Endothelial cell of umbilical vein (primary cell): ENCODE measurements around the gene EYS. TPM values are rescaled to one million over a fixed set of nuclear protein-coding genes. Genes with fewer than 3 reads are reported as not detected.

Source experiments
- BruUV-seq: library from RNA; stranded (reverse); fragments of 400-500 nt; replicated peaks from 2 replicates; lab custom pipeline; 2021; lab: Mats Ljungman, UMichigan
- CTCF ChIA-PET: fragments of 300-600, 350-600 bp; sonication (Branson Sonifier 250); formaldehyde crosslinking; loops from one replicate; lab custom pipeline; 2021; ENCODE audit warnings: antibody characterized with exemption, inconsistent platforms; lab: Charles Lee
- POLR2A ChIA-PET: fragments of 300-600, 350-600 bp; sonication (Branson Sonifier 250); formaldehyde crosslinking; loops from one replicate; lab custom pipeline; 2021; ENCODE audit warnings: antibody characterized with exemption, inconsistent platforms; lab: Charles Lee
- DNase-seq: peaks from one replicate; pipeline ENCODE4 v3.0.0-alpha.2; 2011; ENCODE audit warnings: low read depth, low spot score
- FAIRE-seq: peaks from 2 replicates; lab custom pipeline; 2011; peaks lifted over from hg19 to GRCh38; lab: Jason Lieb, UNC
- H2AFZ ChIP-seq: 2 replicates; pipeline ENCODE4 v1.6.0; 2012; ENCODE audit warnings: low read depth, low read length, control low read depth, inconsistent platforms
- H3K27ac ChIP-seq: 2 replicates; pipeline ENCODE4 v1.5.1; 2011; ENCODE audit warnings: low read depth, mild to moderate bottlenecking, control low read depth, low read length, moderate library complexity; ENCODE audit not compliant: insufficient read depth
- H3K27me3 ChIP-seq, 2 experiments: 2 replicates each; pipeline versions ENCODE4 v1.6.0 to v1.6.1; 2011; ENCODE audit warnings: low read length in 2 of 2, mixed read lengths in 1 of 2; ENCODE audit not compliant: control insufficient read depth in 2 of 2, insufficient read depth in 2 of 2
- H3K36me3 ChIP-seq, 2 experiments: 2 replicates in 1 of 2; 3 replicates in 1 of 2; pipeline ENCODE4 v1.5.1; 2011; ENCODE audit warnings: low read length in 2 of 2, mild to moderate bottlenecking in 1 of 2, moderate library complexity in 1 of 2; ENCODE audit not compliant: control insufficient read depth in 2 of 2, insufficient read depth in 2 of 2; ENCODE audit errors: extremely low read depth in 1 of 2
- H3K4me1 ChIP-seq: 3 replicates; pipeline ENCODE4 v1.5.1; 2011; ENCODE audit warnings: mild to moderate bottlenecking, low read length; ENCODE audit not compliant: control insufficient read depth, insufficient read depth; ENCODE audit errors: extremely low read depth
- H3K4me2 ChIP-seq: 2 replicates; pipeline ENCODE4 v1.6.1; 2011; ENCODE audit warnings: low read length, control low read depth, mixed read lengths; ENCODE audit not compliant: insufficient read depth
- H3K4me3 ChIP-seq, 3 experiments: fragments of 200-600 bp in 1 of 3; sonication (generic), shearing (Covaris generic) in 1 of 3; replicated peaks in 1 of 3; 2 replicates each; pipeline ENCODE4 v1.5.1; 2011 to 2016; ENCODE audit warnings: control low read depth in 3 of 3, low read length in 3 of 3, mild to moderate bottlenecking in 2 of 3, inconsistent platforms in 1 of 3, low read depth in 1 of 3, moderate library complexity in 1 of 3; ENCODE audit not compliant: insufficient read depth in 1 of 3
- H3K79me2 ChIP-seq: 2 replicates; pipeline ENCODE4 v1.6.0; 2012; ENCODE audit warnings: low read length, inconsistent platforms; ENCODE audit not compliant: control insufficient read depth, insufficient read depth
- H3K9ac ChIP-seq: replicated peaks from 2 replicates; pipeline ENCODE3; 2011; ENCODE audit warnings: low read length, control low read depth; ENCODE audit not compliant: insufficient read depth; ENCODE audit errors: extremely low read depth
- H3K9me1 ChIP-seq: replicated peaks from 3 replicates; pipeline ENCODE4 v1.6.0; 2011; ENCODE audit warnings: mild to moderate bottlenecking, low read length; ENCODE audit not compliant: control insufficient read depth, insufficient read depth; ENCODE audit errors: extremely low read depth
- H3K9me3 ChIP-seq: replicated peaks from 2 replicates; pipeline ENCODE4 v1.5.1; 2012; ENCODE audit warnings: low read length, inconsistent platforms; ENCODE audit not compliant: control insufficient read depth, insufficient read depth
- H4K20me1 ChIP-seq: replicated peaks from 2 replicates; pipeline ENCODE3; 2011; ENCODE audit warnings: mild to moderate bottlenecking, low read length; ENCODE audit not compliant: control insufficient read depth, insufficient read depth; ENCODE audit errors: extremely low read depth
- EZH2 ChIP-seq: IDR thresholded peaks from 2 replicates; pipeline ENCODE4 v1.6.1; 2012; ENCODE audit warnings: borderline replicate concordance, low read depth, mild to moderate bottlenecking, moderate library complexity, low read length, inconsistent platforms; ENCODE audit not compliant: severe bottlenecking
- FOS ChIP-seq: IDR thresholded peaks from 2 replicates; pipeline ENCODE4 v1.6.1; 2011; ENCODE audit warnings: mild to moderate bottlenecking, low read length, moderate library complexity, borderline replicate concordance; ENCODE audit not compliant: insufficient read depth
- GATA2 ChIP-seq: IDR thresholded peaks from 2 replicates; pipeline ENCODE4 v1.7.0; 2011; ENCODE audit warnings: low read depth, mild to moderate bottlenecking, moderate library complexity, mixed read lengths, low read length; ENCODE audit not compliant: insufficient read length, insufficient read depth
- JUN ChIP-seq: IDR thresholded peaks from 2 replicates; pipeline ENCODE4 v1.6.1; 2011; ENCODE audit warnings: borderline replicate concordance, low read depth; ENCODE audit not compliant: insufficient read length, insufficient read depth
- MYC ChIP-seq: IDR thresholded peaks from one replicate; pipeline ENCODE4 v1.6.1; 2011; ENCODE audit warnings: mild to moderate bottlenecking, low read depth, low read length
- POLR2A ChIP-seq: IDR thresholded peaks from 2 replicates; pipeline ENCODE4 v1.6.1; 2012; ENCODE audit warnings: low read depth, mild to moderate bottlenecking, control low read depth, low read length
- POLR2AphosphoS5 ChIP-seq: IDR thresholded peaks from 2 replicates; pipeline ENCODE4 v1.6.1; 2012; ENCODE audit warnings: low read depth, mild to moderate bottlenecking, control low read depth, low read length, moderate library complexity; ENCODE audit not compliant: insufficient read depth
- dilution Hi-C: fragments of 300-500 bp; cut with MboI; formaldehyde crosslinking; loops from one replicate; pipeline ENCODE4 v1.15.0; 2019; ENCODE audit warnings: low sequenced_read_pairs; ENCODE audit not compliant: extremely low pct_ligation_motif_present
- intact Hi-C: fragments of 100-400 bp; cut with micrococcal nuclease; formaldehyde crosslinking; loops from one replicate; pipeline ENCODE4 v1.10.0; 2022
- polyA plus RNA-seq, 4 experiments: library from polyadenylated mRNA; depleted of rRNA in 3 of 4; stranded (reverse) in 3 of 4; unstranded in 1 of 4; fragments of >200 nt; gene quantifications; 2 replicates each; pipeline versions ENCODE4 v1.2.1 to v1.2.3, GENCODE V29; 2011 to 2012; ENCODE audit warnings: missing spikeins in 1 of 4
- total RNA-seq: library from RNA; stranded (reverse); gene quantifications from 2 replicates; pipeline ENCODE4 v1.2.3, GENCODE V29; 2021
- TF ChIP-seq, protein P1 (sequence below), 2 donors: IDR thresholded peaks; 1 replicate in 1 of 2; 2 replicates in 1 of 2; pipeline ENCODE4 v1.5.1; 2011; ENCODE audit warnings: low read length in 2 of 2, mild to moderate bottlenecking in 2 of 2, moderate library complexity in 2 of 2, control low read depth in 1 of 2, inconsistent platforms in 1 of 2, low read depth in 1 of 2; ENCODE audit not compliant: insufficient read depth in 1 of 2; ENCODE audit errors: extremely low read depth in 1 of 2
- TF ChIP-seq, protein P2 (sequence below): IDR thresholded peaks from 2 replicates; pipeline ENCODE4 v1.6.1; 2011; ENCODE audit not compliant: insufficient read depth, insufficient read length

Gene EYS
- total and polyA plus RNA-seq, 2 donors (not counting 3 experiments of a cell fraction or from before 2014, with no cell fraction given), result 0.01 to 0.27 TPM

DNA sequence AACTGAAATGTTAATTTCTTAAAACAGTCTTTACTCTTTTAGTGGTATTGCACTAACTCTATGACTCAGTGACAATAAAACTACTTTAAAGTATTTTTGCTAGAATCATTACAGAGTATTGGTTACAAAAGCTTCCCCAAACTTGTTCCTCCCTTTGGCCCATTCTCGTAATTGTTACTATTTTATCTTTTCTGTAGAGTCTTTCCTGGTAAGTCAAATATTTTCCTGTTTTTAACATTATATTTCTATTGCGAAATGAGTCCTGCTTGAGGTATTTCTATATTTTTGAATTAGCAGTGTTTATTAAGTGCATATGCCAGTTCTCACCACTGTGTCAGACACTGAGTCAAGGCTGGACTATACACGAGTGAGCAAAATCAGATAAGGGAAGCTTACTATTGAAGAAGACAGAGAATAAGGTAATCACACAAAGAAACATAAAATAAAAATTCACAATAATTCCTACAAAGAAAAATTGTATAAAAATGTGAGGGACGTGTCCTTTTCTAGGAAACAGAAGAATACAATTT is 970.5 kb downstream of the EYS start:
- DNase-seq (no peak), FAIRE-seq (no peak)
- no peaks in the 10 kb centered on the region for H3K36me3 ChIP-seq
- BruUV-seq, result no TSS peak
- H3K27me3 ChIP-seq, result no peaks in the 10 kb centered on the region
- no peak overlapping the region for H3K4me3 ChIP-seq
- H3K79me2 ChIP-seq, result no peaks in the 10 kb centered on the region
- POLR2A ChIA-PET, result no interaction called here
- TF ChIP-seq EZH2, result no peak
- TF ChIP-seq, protein P1, sequence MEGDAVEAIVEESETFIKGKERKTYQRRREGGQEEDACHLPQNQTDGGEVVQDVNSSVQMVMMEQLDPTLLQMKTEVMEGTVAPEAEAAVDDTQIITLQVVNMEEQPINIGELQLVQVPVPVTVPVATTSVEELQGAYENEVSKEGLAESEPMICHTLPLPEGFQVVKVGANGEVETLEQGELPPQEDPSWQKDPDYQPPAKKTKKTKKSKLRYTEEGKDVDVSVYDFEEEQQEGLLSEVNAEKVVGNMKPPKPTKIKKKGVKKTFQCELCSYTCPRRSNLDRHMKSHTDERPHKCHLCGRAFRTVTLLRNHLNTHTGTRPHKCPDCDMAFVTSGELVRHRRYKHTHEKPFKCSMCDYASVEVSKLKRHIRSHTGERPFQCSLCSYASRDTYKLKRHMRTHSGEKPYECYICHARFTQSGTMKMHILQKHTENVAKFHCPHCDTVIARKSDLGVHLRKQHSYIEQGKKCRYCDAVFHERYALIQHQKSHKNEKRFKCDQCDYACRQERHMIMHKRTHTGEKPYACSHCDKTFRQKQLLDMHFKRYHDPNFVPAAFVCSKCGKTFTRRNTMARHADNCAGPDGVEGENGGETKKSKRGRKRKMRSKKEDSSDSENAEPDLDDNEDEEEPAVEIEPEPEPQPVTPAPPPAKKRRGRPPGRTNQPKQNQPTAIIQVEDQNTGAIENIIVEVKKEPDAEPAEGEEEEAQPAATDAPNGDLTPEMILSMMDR (IDR thresholded peaks at IDR 0.05; ENCODE audit: extremely low read depth in 1 of 2, insufficient read depth in 1 of 2, low read depth in 1 of 2, low read length in 2 of 2), result no peak
- no peak for TF ChIP-seq POLR2A
- no peak for TF ChIP-seq MYC
- TF ChIP-seq FOS, result no peak
- TF ChIP-seq, protein P2, sequence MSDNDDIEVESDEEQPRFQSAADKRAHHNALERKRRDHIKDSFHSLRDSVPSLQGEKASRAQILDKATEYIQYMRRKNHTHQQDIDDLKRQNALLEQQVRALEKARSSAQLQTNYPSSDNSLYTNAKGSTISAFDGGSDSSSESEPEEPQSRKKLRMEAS, result no peak
- no peak for TF ChIP-seq GATA2
- no peak for TF ChIP-seq POLR2AphosphoS5
- no peak for TF ChIP-seq JUN
- H3K4me2 ChIP-seq, result no peak overlapping the region
- H3K9ac ChIP-seq, result no peak overlapping the region
- H3K4me1 ChIP-seq, result no peaks in the 10 kb centered on the region
- no peak overlapping the region for H3K27ac ChIP-seq
- H2AFZ ChIP-seq, result no peak overlapping the region
- dilution Hi-C loops (no loop called here), intact Hi-C loops (no loop called here)
- CTCF ChIA-PET, result no interaction called here
- H3K9me3 ChIP-seq, result no peaks in the 10 kb centered on the region
- no peaks in the 10 kb centered on the region for H3K9me1 ChIP-seq
- H4K20me1 ChIP-seq, result no peaks in the 10 kb centered on the region
